Measurements from ENCODE around the gene TMEM179B. TPM values are rescaled to one million over a fixed set of nuclear protein-coding genes. Genes with fewer than 3 reads are reported as not detected.
A peak's percentile ranks its signal among the peaks of the same experiment; 100 is the strongest.

TMEM179B gene
- total and polyA plus RNA-seq, 9 of the 15 experiments (the other 6 are each of a cell fraction or from before 2014, with no cell fraction given): 27.7 to 105 (median 37.0) TPM

- TF ChIP-seq YY1 (IDR thresholded peaks at IDR 0.05; ENCODE audit: borderline replicate concordance in 1 of 3, control insufficient read depth in 1 of 3, extremely low read depth in 1 of 3, insufficient read depth in 3 of 3, insufficient read length in 1 of 3, insufficient replicate concordance in 2 of 3, low read depth in 1 of 3, low read length in 2 of 3) (peak; percentile 75 to 96 (median 92)), MCM2 (IDR thresholded peaks at IDR 0.05; ENCODE audit: low read depth) (no peak), EP400 (IDR thresholded peaks at IDR 0.05) (peak; percentile 86; the same call in 1 of the 2 replicates), TRIM25 (IDR thresholded peaks at IDR 0.05; ENCODE audit: borderline replicate concordance) (no peak), POLR2AphosphoS2 (IDR thresholded peaks at IDR 0.05; ENCODE audit: low read length) (peak; percentile 87; the same call in 1 of the 2 replicates), TCF15 (CRISPR knock-in tag; IDR thresholded peaks at IDR 0.05) (no peak), POLR2H (tag; IDR thresholded peaks at IDR 0.05; ENCODE audit: low read depth) (peak; percentile 73; the same call in 1 of the 2 replicates), CHCHD3 (CRISPR knock-in tag; IDR thresholded peaks at IDR 0.05) (0 out of 2 replicates have a peak, but pooled peaks have one; percentile 45), BCOR (IDR thresholded peaks at IDR 0.05) (no peak), ZNF445 (CRISPR knock-in tag; IDR thresholded peaks at IDR 0.05; ENCODE audit: low read depth) (no peak), ZNF77 (CRISPR knock-in tag; IDR thresholded peaks at IDR 0.05) (peak; percentile 66; the same call in 1 of the 2 replicates), ATF2 (CRISPR knock-in tag; IDR thresholded peaks at IDR 0.05) (no peak), THRAP3 (IDR thresholded peaks at IDR 0.05; ENCODE audit: borderline replicate concordance) (0 out of 2 replicates have a peak, but pooled peaks have one; percentile 31), C11orf30 (IDR thresholded peaks at IDR 0.05; ENCODE audit: low read depth) (peak; percentile 86), ETV1 (tag; conservative IDR thresholded peaks at IDR 0.05; ENCODE audit: low read depth) (peak; percentile 90), U2AF1 (optimal IDR thresholded peaks at IDR 0.05; ENCODE audit: low read depth, low read length) (peak; percentile 25), CBFB (CRISPR knock-in tag; IDR thresholded peaks at IDR 0.05) (0 out of 2 replicates have a peak, but pooled peaks have one; percentile 76), NR1H2 (CRISPR knock-in tag; IDR thresholded peaks at IDR 0.05) (peak; percentile 97), SRF (CRISPR knock-in tag; IDR thresholded peaks at IDR 0.05) (peak in 1 of 2 experiments; percentile 61; a peak in 1 of 4 replicates), ELK1 (CRISPR knock-in tag; IDR thresholded peaks at IDR 0.05) (no peak), ZNF830 (CRISPR knock-in tag; IDR thresholded peaks at IDR 0.05) (0 out of 2 replicates have a peak, but pooled peaks have one; percentile 70), RB1 (IDR thresholded peaks at IDR 0.05; ENCODE audit: low read depth) (peak; percentile 66; the same call in 1 of the 2 replicates), SUPT5H (IDR thresholded peaks at IDR 0.05) (peak; percentile 95), ZNF23 (CRISPR knock-in tag; IDR thresholded peaks at IDR 0.05) (no peak)
These were observed 4.4 kb downstream of the TMEM179B start, which contains the start of gene TMEM223 (continued) for GRCh38 chr11:62791501-62792201.
